CD4-positive, alpha-beta T cell treated with Interleukin-12 subunit alpha and Interleukin-12 subunit beta, for 1 hour (primary cell): ENCODE results near the gene STPG2.
"Not testable (repeated sequence)": the region's sequence is repeated elsewhere in the genome, so short reads cannot be mapped to it uniquely, and the experiment has no call there.

Source experiments
- DNase-seq: peaks from one replicate; pipeline ENCODE4 v3.0.0-alpha.2; 2020

Gene STPG2

DNA sequence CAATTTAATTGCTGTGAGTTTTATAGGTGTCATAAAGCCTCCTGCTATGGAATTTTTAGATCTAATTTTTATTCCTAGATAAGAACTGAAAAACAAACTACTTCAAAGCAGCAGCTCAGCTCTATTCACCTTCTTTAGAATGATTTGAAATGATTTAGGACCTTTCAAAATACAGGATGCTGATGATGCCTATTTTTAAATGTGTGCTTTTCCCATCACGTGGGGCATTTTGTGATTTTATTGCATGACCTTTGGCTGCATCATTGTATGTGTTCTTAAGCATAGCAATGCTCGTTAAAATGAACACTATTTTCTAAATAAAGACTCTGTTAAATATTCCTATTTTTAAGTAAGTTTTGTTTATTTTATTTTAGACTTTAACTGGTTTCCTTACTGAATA lies 537.3 kb downstream of the STPG2 start:
- no peak for DNase-seq

DNA sequence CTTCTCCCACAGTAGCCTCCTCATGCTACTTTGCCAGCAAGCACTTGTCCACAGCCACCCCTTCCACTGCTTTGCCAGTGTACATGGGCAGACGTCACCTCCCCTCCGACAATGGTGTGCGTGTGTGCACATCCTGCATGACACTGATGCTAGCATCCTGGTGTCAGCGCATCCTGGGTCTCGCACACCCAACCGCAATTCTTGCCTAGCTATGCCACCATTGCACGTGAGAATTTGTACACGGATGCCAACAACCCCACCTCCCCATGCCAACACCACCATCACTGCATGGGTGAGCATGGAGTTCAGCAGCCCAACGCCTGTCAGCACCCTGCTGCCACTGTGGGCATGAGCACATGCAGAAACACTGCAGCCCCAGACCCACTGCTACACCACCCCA lies 550.0 kb downstream of the STPG2 start:
- no peak for DNase-seq

DNA sequence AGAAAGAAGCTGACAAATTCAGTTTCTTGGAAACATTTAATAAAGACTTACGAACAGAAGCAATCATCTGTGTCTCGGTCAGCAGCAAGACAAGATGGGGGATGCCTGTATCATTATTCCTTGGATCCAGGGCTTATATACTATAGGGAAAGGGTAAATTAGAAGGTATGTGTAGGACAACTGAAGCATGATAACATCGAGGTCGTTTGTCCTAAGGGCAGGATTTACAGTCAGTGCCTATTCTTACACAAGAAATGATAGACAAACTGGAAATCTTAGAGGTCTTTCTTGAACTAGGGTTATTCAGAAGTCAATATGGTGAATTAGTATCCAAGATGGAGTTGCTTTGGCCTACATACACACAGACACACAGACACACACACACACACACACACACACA lies 553.0 kb downstream of the STPG2 start:
- no peak for DNase-seq

DNA sequence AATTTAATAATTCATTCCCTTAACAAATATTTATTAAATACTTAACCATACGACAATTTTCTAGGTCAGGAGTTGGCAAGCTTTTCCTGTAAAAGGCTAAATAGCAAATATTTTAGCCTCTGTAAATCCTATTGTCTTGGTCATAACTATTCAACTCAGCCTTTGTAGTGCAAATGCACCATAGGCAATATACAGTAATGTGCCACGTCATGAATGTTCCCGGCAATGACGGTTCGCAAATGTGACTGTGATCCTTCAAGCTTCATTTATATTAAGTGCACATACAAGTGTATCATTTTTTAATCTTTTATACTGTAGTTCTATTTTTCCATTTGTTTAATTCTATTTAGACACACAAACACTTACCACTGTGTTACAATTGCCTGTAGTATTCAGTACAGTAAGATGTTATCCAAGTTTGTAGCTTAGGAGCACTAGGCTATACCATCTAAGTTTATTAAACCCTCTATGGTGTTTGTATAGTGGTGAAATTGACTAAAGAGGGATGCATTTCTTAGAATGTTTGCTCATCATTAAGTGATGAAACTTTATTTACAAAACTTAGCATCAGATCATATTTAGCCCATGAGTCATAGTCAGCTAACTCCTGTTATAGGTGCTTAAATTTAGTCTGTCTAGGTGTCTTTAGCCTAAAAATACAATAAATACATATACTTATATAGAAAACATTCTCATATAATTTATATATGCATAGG lies 553.6 kb downstream of the STPG2 start:
- DNase-seq = no peak

DNA sequence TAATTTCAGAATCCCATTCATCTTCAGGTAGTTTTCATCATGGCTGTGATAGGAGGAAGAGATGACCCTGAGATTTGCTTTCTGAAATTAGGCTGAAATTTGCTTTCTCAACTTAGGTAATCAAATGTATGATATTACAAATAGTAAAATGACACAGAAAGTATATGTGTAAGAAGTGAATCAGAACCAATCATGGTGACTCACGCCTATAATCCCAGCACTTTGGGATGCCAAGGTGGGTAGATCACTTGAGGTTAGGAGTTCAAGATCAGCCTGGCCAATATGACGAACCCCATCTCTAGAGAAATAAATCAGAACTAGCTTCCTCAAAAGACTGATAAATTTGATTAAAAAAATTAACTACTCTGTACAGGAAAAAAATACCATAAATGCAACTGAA lies 555.4 kb downstream of the STPG2 start:
- DNase-seq = no peak

DNA sequence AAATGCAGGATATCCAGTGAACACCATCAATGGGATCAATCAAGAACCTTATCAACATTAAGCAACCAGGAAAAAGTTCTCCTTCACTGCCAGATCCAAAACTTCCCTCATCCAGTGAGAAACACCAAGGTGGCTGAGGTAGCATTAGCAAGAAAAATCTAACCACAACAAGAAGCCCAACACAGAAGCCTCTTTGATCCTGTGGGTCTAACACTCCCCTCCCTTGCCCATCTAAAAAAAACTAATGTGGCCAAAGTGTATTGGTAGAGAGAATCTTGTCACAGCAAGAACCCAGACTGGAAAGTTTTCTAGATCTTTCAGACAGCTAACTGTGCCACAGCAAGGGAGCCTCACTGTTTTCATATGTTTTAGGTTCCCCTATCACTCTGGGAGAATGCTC lies 558.0 kb downstream of the STPG2 start:
- DNase-seq = no peak

DNA sequence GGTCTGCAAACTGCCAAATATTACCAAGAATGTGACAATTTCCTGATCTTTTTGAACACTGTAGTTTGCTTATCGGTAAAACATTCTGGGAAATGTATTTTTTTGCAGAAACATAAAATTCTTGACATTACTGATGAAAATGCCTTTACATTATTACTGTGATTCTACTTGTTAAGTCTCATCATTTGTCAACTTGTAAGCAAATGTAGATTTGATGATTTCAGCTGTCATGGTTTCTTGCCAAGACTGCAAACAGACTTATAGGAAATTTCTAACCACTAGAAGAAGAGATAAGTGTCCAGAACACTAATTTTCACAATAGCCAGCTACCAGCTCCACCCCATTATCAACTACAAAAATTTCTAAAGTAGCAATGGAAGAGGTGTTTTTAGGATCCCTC lies 560.4 kb downstream of the STPG2 start:
- no peak for DNase-seq

DNA sequence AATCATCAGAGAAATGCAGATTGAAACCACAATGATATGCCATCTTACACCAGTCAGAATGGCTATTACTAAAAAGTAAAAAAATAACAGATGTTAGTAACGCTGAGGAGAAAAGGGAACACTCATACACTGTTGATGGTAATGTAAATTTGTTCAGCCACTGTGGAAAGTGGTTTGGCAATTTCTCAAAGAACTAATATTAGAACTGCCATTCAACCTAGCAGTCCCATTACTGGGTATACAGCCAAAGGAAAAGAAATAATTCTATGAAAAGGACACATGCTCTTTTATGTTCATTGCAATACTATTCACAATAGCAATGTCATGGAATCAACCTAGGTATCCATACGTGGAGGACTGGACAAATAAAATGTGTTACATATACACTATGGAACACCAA lies 566.3 kb downstream of the STPG2 start:
- DNase-seq = no peak

DNA sequence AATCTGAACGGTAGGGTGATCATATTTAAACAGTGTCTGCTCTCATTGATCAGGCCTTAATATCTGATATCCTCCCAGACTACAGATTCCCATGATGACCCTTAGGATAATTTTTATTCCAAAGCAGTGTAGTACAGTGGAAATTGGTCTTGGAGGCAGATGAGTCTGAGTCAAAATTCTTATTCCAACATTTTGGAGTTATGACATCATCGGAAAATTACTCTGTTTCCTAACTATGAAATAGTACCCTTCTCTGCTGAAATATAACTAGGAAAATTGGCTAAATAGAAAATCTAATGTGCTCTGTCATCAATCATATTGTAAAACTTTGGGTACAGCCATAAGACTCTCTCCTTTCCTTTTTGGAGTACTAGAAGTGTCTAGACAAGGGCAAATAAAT lies 583.3 kb downstream of the STPG2 start:
- no peak for DNase-seq

DNA sequence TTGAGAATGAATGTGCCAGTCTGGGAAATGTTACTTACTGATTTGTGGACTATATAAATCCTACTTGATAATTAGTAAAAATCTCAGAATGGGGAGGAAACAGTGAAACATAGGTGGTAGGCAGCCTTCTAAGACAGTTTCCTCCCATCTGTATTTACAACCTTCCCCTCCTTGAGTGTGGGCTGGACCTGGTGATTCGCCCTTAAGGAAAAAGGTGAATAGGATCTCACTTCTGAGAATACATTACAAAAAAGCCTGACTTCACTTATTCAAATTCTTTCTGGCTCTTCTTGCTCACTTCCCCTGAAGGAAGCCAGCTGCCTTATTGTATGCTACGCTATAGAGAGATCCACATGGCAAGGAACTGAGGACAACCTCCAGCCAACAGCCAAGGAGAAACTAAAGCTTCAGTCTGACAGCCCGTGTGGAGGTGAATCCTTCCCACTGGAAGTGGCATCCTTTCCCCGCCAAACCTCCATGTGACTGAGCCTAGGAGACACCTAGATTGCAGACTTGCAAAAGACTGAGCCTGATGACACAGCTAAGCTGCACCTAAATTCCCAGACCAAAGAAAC lies 585.0 kb downstream of the STPG2 start:
- no peak for DNase-seq

DNA sequence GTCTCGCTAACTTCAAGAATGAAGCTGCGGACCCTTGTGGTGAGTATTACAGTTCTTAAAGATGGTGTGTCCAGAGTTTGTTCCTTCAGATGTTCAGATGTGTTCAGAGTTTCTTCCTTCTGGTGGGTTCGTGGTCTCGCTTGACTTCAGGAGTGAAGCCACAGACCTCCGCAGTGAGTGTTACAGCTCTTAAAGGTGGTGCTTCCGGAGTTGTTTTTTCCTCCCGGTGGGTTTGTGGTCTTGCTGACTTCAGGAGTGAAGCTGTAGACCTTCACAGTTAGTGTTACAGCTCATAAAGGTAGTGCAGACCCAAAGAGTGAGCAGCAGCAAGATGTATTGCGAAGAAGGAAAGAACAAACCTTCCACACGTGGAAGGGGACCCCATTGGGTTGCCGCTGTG lies 592.6 kb downstream of the STPG2 start:
- not testable (repeated sequence) for DNase-seq

DNA sequence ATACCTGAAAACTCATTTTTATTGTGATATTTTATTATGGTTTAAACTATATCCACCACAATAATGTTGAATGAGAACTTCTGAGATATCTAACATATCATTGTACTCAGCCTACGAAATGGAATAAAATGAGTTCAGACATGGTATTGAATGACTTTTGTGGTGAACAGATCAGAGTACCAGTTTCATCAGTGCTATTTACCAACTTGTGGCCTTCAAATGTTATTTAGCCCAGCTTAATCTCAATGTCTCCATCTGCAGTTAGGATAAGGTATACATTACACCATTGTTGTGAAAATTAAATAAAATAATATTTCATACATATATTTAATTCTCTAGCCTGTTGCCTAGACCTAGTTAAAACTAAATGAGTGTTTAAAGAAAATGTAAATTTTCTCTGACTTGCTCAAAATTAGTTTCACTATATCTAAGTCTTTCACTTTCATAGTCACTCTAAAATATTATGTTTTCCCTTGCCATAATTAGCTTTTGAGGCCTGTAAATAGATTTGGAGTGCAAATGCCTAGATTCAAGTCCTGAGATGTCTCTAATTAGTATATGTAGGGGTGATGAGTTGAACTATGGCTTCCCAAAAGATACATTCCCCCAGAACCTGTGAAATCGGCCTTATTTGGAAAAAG lies 594.2 kb downstream of the STPG2 start:
- DNase-seq = no peak

DNA sequence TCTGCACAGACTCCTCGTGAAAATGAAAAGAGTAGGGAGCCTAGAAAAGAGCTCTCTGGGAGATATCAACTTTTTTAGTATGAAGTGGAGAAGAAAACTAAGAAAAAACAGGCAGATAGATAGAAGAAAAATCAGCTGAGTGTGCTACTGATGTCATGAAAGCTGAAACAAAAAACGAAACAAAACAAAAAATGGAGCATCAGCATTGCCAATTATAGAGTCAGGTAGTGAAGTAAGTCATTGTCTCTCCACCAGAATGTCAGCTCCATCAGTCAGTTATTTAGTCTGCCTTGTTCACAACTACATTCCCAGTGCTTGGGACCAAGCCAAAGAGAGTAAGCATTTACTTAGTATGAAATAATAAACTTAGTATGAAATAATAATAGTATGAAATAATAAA lies 595.1 kb downstream of the STPG2 start:
- DNase-seq = no peak

DNA sequence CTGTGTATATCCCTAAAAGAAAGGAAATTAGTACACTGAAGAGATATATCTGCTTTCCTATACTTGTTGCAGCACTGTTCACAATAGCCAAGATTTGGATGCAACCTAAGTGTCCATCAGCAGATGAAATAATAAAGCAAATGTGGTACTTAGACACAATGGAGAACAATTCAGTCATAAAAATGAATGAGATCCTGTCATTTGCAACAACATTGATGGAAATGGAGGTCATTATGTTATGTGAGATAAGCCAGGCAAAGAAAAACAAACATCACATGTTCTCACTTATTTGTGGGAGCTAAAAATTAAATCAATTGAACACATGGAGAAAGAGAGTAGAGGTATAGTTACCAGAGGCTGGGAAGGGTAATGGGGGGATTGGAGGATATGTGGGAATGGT lies 611.9 kb downstream of the STPG2 start:
- DNase-seq = no peak

DNA sequence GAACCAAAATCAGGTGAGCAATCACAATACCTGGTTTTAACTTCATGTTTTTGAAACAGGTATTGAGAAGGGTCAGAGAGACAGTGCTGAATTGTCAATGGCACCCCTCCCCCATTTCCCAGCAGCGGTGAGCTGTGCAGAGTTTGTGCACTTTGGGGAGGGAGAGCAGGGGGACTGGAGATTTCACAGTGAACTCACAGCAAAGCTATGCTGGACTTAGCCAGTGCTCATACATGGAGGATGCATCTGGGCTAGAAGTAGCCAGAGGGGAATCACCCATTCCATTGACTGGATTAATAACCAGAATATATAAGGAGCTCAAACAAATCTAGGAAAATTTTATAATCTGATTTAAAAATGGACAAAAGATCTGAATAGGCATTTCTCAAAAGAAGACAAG lies 612.6 kb downstream of the STPG2 start:
- DNase-seq = no peak

DNA sequence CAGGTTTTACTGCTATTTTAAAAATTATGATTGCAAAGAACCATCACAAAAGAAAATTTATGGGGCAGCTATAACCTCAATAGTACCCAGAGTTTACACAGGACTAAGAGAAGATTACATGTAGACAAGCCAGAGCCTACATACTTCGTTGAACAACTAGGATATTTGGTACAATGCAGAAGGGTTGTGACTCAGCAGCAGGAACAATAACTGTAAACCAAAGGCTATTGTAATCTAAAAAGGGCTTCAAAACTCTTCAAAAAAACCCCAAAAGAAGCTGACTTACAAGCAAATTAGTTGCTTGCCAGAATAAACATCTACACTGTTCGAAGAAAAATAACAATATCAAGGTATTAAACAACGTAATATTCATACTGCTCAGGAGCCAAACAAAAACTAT lies 618.0 kb downstream of the STPG2 start:
- no peak for DNase-seq

DNA sequence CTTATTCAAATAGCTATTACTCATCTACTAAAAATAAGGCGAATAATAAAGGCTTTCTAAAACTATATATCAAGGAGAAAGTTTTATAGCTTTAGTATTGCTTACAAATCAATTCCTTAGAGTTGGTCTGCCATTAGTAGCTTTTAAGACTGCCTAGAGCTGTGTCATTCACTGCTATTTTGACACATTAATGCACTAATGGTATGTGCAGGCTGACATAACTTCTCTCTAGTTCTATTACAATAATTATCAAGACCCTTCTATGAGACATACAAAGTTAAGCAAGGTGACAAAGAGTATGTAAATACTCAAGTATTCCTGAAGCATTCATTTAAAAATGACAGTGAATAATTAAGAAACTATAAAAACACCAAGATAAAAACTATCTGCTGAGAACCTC lies 625.3 kb downstream of the STPG2 start:
- DNase-seq = no peak

DNA sequence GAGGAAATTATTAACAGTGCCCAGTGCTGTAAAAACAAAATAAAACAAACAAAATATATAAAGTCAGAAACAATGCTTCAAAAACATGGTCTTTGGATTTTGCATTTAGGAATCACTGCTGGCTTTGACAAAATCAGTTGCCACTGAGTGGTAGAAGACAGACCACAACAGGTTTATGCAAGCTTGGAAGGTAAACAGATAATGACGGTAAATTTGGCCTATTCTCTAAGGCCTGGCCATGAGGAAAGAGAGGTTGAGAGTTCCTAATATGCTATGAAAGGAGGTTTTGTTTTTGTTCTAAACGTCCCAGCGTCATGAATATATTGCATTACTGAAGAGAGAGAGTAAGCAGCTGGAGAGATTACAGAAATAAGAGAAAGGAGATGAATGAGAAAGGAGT lies 629.4 kb downstream of the STPG2 start:
- no peak for DNase-seq
